K562 (cell line): ENCODE measurements around the gene PRRT1. TPM values are rescaled to one million over a fixed set of nuclear protein-coding genes. Genes with fewer than 3 reads are reported as not detected.

Source experiments
- ATF2 ChIP-seq: sonication (generic); formaldehyde crosslinking; IDR thresholded peaks from 2 replicates; pipeline ENCODE4 v1.8.1; 2022; ENCODE audit warnings: missing genetic modification reagents
- GABPB1 ChIP-seq: sonication (generic); formaldehyde crosslinking; IDR thresholded peaks from 2 replicates; pipeline ENCODE4 v1.8.0; 2022; ENCODE audit warnings: mild to moderate bottlenecking, missing genetic modification reagents
- L3MBTL2 ChIP-seq: fragments of 450-650 bp; IDR thresholded peaks from 2 replicates; pipeline ENCODE4 v1.6.1; 2016; ENCODE audit warnings: mild to moderate bottlenecking, moderate library complexity
- MAZ ChIP-seq, 2 experiments: fragments of 450-650 bp in 1 of 2; sonication (generic) in 1 of 2; formaldehyde crosslinking; IDR thresholded peaks in 1 of 2; conservative IDR thresholded peaks in 1 of 2; 2 replicates each; pipeline versions ENCODE4 v1.4.0 to v1.5.0; 2020; ENCODE audit warnings: mild to moderate bottlenecking in 1 of 2, missing genetic modification reagents in 1 of 2
- NCOA4 ChIP-seq: fragments of 450-650 bp; IDR thresholded peaks from 2 replicates; pipeline ENCODE4 v1.6.1; 2018; ENCODE audit warnings: mild to moderate bottlenecking; ENCODE audit not compliant: partially characterized antibody
- REST ChIP-seq, 2 experiments: fragments of 450-650 bp; formaldehyde crosslinking in 1 of 2; IDR thresholded peaks; 2 replicates each; pipeline versions ENCODE4 v1.4.0 to v1.6.1; 2014 to 2020; ENCODE audit warnings: mild to moderate bottlenecking in 2 of 2, borderline replicate concordance in 1 of 2, low read depth in 1 of 2
- TRIM24 ChIP-seq, 2 experiments: fragments of 450-650 bp; IDR thresholded peaks; 2 replicates each; pipeline ENCODE4 v1.6.1; 2016
- ZNF699 ChIP-seq: fragments of 250-450 bp; sonication (Bioruptor Pico); IDR thresholded peaks from 2 replicates; pipeline ENCODE4 v1.8.0; 2021; ENCODE audit warnings: mild to moderate bottlenecking, moderate library complexity; ENCODE audit not compliant: insufficient replicate concordance
- polyA plus RNA-seq, 8 experiments: library from polyadenylated mRNA; depleted of rRNA in 4 of 8; stranded (reverse) in 5 of 8; unstranded in 3 of 8; fragments of >200 nt; fragmentation: Nextera tagmentation in 2 of 8; fragmentation: Illumina TruSeq in 1 of 8; extraction: Ambion mirVana in 2 of 8; extraction: Trizol in 1 of 8; gene quantifications; 2 replicates each; pipeline versions ENCODE4 v1.2.1 to v1.2.3, GENCODE V29; 2011 to 2014; ENCODE audit warnings: inconsistent platforms in 1 of 8, missing spikeins in 1 of 8
- total RNA-seq, 7 experiments: library from RNA; depleted of rRNA in 6 of 7; stranded (reverse); fragments of >200 nt in 6 of 7; fragmentation: Illumina TruSeq in 2 of 7; extraction: Trizol in 2 of 7; gene quantifications; 2 replicates each; pipeline versions ENCODE4 v1.2.1 to v1.2.3, GENCODE V29; 2011 to 2021; ENCODE audit warnings: low replicate concordance in 1 of 7

The PRRT1 gene
- total and polyA plus RNA-seq, 9 of the 15 experiments (the other 6 are each of a cell fraction or from before 2014, with no cell fraction given), result 0.14 to 3.5 (median 0.41) TPM

- TF ChIP-seq L3MBTL2 (no peak), MAZ (CRISPR knock-in tag; conservative IDR thresholded peaks at IDR 0.05 in 1 of 2, IDR thresholded peaks at IDR 0.05 in 1 of 2) (peak; percentile 14 to 35; a peak in 3 of 4 replicates), REST (IDR thresholded peaks at IDR 0.05; ENCODE audit: borderline replicate concordance) (peak; percentile 37; the same call in 1 of the 2 replicates), REST (CRISPR knock-in tag; IDR thresholded peaks at IDR 0.05; ENCODE audit: low read depth) (no peak), ZNF699 (CRISPR knock-in tag) (no peak), ATF2 (CRISPR knock-in tag) (no peak), GABPB1 (no peak), TRIM24 (IDR thresholded peaks at IDR 0.05) (no peak), NCOA4 (no peak)
These were observed 30.3 kb upstream of the PRRT1 start (continued) for GRCh38 chr6:32181915-32182529.
